ENCODE data around the gene GLT8D2.

GLT8D2 gene, protein sequence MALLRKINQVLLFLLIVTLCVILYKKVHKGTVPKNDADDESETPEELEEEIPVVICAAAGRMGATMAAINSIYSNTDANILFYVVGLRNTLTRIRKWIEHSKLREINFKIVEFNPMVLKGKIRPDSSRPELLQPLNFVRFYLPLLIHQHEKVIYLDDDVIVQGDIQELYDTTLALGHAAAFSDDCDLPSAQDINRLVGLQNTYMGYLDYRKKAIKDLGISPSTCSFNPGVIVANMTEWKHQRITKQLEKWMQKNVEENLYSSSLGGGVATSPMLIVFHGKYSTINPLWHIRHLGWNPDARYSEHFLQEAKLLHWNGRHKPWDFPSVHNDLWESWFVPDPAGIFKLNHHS

GRCh38 chr12:104049903-104050356 is at the start of gene GLT8D2:
GLT8D2 (minus strand) TSS chr12:104050187; CDS start chr12:104019648, 30,539 bp downstream.
- DNase-seq (ENCODE audit: low spot score) (no peak), FAIRE-seq (no peak)

- FAIRE-seq (no peak), DNase-seq (ENCODE audit: low spot score) (no peak)
Observed at GRCh38 chr12:104097954-104098353, 48.0 kb upstream of the GLT8D2 start.

GRCh38 chr12:104095289-104095688 is 45.3 kb upstream of the GLT8D2 start:
- DNase-seq (ENCODE audit: low spot score), result no peak
- FAIRE-seq, result no peak

GRCh38 chr12:104094284-104094683 is 44.3 kb upstream of the GLT8D2 start:
- FAIRE-seq, result no peak
- DNase-seq (ENCODE audit: low spot score), result no peak

DNA sequence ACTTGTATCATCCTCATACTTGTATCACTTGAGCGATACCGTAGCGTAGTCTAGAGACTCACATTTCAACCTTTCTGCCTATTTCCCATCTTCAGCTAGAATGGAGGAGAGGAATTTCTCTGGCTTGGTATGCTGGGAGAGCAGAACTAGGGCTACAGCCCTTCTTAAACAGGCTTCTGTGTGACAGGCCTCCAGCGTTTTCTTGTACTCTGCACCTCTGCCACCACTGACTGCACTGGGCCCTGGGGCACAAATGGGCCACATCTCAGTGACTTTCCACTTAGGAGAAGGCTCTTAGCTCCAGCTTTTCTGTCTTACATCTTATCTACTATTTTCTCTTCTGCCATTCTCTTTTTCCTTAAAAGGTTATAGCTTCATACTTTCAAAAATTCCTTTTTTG is 41.1 kb upstream of the GLT8D2 start:
- FAIRE-seq (no peak), DNase-seq (ENCODE audit: low spot score) (no peak)

- FAIRE-seq (no peak), DNase-seq (ENCODE audit: low spot score) (no peak)
Observed at GRCh38 chr12:104090685-104091084, 40.7 kb upstream of the GLT8D2 start.

- no peak for DNase-seq (ENCODE audit: low spot score)
Observed at GRCh38 chr12:104083769-104084475, 33.9 kb upstream of the GLT8D2 start.

GRCh38 chr12:104080764-104081163 is 30.8 kb upstream of the GLT8D2 start:
- DNase-seq (ENCODE audit: low spot score) (no peak), FAIRE-seq (no peak)

More at GRCh38 chr12:104083769-104084475, 33.9 kb upstream of the GLT8D2 start:
- no peak for FAIRE-seq

DNA sequence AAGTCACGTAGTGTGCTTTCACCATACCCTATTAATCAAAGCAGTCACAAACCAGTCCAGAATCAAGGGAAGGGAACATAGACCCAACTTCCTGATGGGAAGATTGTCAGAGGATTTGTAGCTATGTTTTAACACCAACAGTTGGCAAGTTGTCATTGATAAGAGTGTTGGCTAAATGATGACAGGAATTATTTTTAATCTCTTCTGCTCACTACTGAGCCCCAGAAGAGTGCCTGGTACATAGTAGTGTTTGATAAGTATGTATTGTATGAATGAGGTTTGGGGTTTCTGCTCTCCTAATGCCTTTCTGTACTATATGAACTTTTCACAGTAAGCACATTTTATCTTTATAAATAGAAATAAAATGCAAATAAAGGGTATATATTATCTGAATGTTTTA is 29.0 kb upstream of the GLT8D2 start:
- FAIRE-seq, result no peak
- no peak for DNase-seq (ENCODE audit: low spot score)

GRCh38 chr12:104073699-104074098 is 23.7 kb upstream of the GLT8D2 start:
- FAIRE-seq (no peak), DNase-seq (ENCODE audit: low spot score) (no peak)

DNA sequence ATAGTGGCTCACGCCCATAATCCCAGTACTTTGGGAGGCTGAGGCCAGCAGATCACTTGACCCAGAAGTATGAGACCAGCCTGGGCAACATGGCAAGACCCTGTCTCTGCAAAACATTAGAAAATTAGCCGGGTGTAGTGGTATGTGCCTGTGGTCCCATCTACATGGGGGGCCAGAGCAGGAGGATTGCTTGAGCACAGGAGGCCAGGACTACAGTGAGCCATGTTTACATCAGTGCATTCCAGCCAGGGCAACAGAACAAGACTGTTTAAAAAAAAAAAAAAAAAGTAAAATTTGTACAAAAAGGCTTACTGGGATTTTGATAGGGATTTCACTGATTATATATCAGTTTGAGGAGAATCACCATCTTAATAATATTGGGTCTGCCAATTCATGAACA is 22.1 kb upstream of the GLT8D2 start:
- DNase-seq (ENCODE audit: low spot score) (no peak), FAIRE-seq (no peak)

GRCh38 chr12:104064842-104065427 is 14.9 kb upstream of the GLT8D2 start:
- FAIRE-seq, result no peak

GRCh38 chr12:104064031-104064841 is 14.2 kb upstream of the GLT8D2 start, which contains the start of gene HCFC2:
HCFC2 (plus strand) TSS chr12:104064531; CDS start chr12:104064561, 30 bp downstream.
- DNase-seq (ENCODE audit: low spot score), result peak; percentile 58
- FAIRE-seq, result no peak

More at GRCh38 chr12:104064842-104065427, 14.9 kb upstream of the GLT8D2 start:
- no peak for DNase-seq (ENCODE audit: low spot score)

GRCh38 chr12:104063712-104064030 is 13.7 kb upstream of the GLT8D2 start:
- DNase-seq (ENCODE audit: low spot score), result no peak

GRCh38 chr12:104060791-104061190 is 10.8 kb upstream of the GLT8D2 start:
- DNase-seq (ENCODE audit: low spot score) (no peak), FAIRE-seq (no peak)

More at GRCh38 chr12:104063712-104064030, 13.7 kb upstream of the GLT8D2 start:
- no peak for FAIRE-seq

- no peak for FAIRE-seq
- no peak for DNase-seq (ENCODE audit: low spot score)
Observed at GRCh38 chr12:104059963-104060362, 10.0 kb upstream of the GLT8D2 start.

GRCh38 chr12:104058802-104059201 is 8.8 kb upstream of the GLT8D2 start:
- no peak for FAIRE-seq
- DNase-seq (ENCODE audit: low spot score), result no peak

- no peak for DNase-seq (ENCODE audit: low spot score)
Observed at GRCh38 chr12:104057771-104058197, 7.8 kb upstream of the GLT8D2 start.

GRCh38 chr12:104056419-104056972 is 6.5 kb upstream of the GLT8D2 start:
- DNase-seq (ENCODE audit: low spot score), result no peak
- no peak for FAIRE-seq

More at GRCh38 chr12:104057771-104058197, 7.8 kb upstream of the GLT8D2 start:
- no peak for FAIRE-seq

- DNase-seq (ENCODE audit: low spot score) (no peak), FAIRE-seq (no peak)
Observed at GRCh38 chr12:104055686-104056388, 5.8 kb upstream of the GLT8D2 start.

Measured in RCC 7860 (cell line).